Activated naive CD4-positive, alpha-beta T cell treated with anti-CD3 and anti-CD28 coated beads, Interleukin-2, amount 50 U/mL, for 72 hours (primary cell): ENCODE measurements around the gene PTPRH. TPM values are rescaled to one million over a fixed set of nuclear protein-coding genes. Genes with fewer than 3 reads are reported as not detected.
A peak's percentile ranks its signal among the peaks of the same experiment; 100 is the strongest.

ENCODE experiments used
- ATAC-seq, 2 donors: fragments of 150-1000 bp; cut with Tn5 transposase; 2 replicates each; pipeline ENCODE4 v1.10.0; 2021; ENCODE audit warnings: mild to moderate bottlenecking in 2 of 2, moderate library complexity in 2 of 2
- DNase-seq, 2 donors: peaks; one replicate each; pipeline ENCODE4 v3.0.0; 2021 to 2022; ENCODE audit warnings: low spot score in 2 of 2
- H3K27ac Mint-ChIP-seq, 2 donors: one replicate each; pipeline ENCODE4 v1.8.0; 2022; ENCODE audit warnings: mild to moderate bottlenecking in 2 of 2, mixed read lengths in 2 of 2
- H3K36me3 Mint-ChIP-seq, 2 donors: one replicate each; pipeline ENCODE4 v1.8.0; 2022; ENCODE audit warnings: mixed read lengths in 2 of 2
- H3K9me3 Mint-ChIP-seq, 2 donors: one replicate each; pipeline ENCODE4 v1.8.0; 2022; ENCODE audit warnings: mixed read lengths in 2 of 2
- total RNA-seq, 2 donors: library from RNA; stranded (reverse); gene quantifications; one replicate each; pipeline ENCODE4 v1.2.3, GENCODE V29; 2022

Gene PTPRH
- total RNA-seq, 2 donors from 2014 or later: 0.19 TPM; not detected in 1

DNA sequence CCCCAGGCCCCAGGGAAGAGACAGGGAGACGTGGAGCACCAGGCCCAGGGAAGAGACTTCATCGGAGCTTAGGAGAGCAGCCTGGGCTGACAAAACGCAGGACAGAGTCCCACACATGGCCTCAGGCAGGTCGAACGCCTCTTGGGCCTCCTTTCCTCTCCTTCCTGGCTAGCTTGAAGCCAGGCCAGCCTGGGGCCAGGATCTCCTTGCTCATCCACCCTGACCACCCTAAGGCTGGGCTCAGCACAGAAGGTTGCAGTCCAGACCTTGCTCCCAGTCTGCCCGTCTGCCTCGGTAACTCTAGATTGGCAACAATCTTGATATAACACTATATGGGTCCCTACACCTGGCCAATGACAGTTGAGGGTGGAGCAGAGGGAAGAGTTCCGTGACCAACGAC lies 39.4 kb upstream of the PTPRH start:
- DNase-seq (no peak), ATAC-seq (no peak)
- Mint-ChIP-seq H3K27ac (peak overlapping the region; percentile 47 to 89), H3K9me3 (no peaks in the 10 kb centered on the region), H3K36me3 (peaks cover 5 to 19% of the 10 kb centered on the region in 2 donors)

DNA sequence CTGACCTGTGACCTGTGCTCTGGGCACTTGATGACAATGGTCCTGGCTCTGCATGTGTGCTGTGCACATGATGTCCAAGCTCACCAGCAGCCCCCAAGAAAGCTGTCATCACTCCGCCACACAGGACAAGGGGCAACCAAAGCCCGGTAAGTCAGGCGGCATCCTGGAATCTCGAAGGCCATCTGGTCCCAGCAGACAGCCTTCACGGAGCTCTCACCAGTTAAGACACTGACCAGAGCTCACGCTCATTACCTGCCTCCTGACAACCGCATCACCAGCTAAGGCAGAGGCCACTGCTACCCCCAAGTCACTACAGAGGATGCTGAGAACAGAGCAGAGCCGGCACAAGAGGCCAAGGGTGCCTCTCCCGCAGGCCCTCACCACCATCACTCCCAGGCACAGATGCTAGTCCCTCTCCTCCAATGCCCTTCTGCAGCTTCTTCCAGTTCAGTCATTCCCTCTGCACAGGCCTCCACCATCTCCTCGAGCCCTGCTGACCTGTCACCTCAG lies 38.9 kb upstream of the PTPRH start:
- peak overlapping the region; percentile 47 to 61 for H3K27ac Mint-ChIP-seq
- no peak for DNase-seq
- H3K36me3 Mint-ChIP-seq: peaks cover 5 to 14% of the 10 kb centered on the region in 2 donors
- no peak for ATAC-seq
- no peaks in the 10 kb centered on the region for H3K9me3 Mint-ChIP-seq

DNA sequence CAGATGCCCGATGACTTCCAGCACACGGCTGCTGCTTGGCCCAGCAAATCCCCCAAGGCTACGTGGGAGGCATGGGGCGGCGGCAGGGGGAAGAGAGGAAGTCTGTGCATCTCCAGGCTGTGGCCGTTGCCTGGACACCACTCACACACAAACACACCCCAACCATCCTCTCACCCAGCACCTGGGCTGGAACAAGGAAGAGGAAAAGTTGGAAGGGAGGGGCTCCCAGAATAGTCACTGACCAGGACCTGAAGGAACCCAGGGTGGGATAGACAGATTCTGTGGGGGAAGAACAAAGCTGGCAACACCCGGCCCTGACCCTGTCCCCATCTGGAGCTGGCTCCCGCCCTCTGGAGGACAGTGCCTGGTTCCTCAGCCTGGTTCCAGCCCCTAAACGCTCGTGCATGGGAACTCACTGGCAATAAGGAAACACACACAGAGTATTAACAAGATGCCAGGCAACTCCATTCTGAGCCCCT lies 38.4 kb upstream of the PTPRH start:
- Mint-ChIP-seq H3K9me3 (no peaks in the 10 kb centered on the region), H3K36me3 (peaks cover 8 to 17% of the 10 kb centered on the region in 2 donors), H3K27ac (peak overlapping the region in 1 of 2 donors; percentile 47)
- DNase-seq (no peak), ATAC-seq (no peak)

DNA sequence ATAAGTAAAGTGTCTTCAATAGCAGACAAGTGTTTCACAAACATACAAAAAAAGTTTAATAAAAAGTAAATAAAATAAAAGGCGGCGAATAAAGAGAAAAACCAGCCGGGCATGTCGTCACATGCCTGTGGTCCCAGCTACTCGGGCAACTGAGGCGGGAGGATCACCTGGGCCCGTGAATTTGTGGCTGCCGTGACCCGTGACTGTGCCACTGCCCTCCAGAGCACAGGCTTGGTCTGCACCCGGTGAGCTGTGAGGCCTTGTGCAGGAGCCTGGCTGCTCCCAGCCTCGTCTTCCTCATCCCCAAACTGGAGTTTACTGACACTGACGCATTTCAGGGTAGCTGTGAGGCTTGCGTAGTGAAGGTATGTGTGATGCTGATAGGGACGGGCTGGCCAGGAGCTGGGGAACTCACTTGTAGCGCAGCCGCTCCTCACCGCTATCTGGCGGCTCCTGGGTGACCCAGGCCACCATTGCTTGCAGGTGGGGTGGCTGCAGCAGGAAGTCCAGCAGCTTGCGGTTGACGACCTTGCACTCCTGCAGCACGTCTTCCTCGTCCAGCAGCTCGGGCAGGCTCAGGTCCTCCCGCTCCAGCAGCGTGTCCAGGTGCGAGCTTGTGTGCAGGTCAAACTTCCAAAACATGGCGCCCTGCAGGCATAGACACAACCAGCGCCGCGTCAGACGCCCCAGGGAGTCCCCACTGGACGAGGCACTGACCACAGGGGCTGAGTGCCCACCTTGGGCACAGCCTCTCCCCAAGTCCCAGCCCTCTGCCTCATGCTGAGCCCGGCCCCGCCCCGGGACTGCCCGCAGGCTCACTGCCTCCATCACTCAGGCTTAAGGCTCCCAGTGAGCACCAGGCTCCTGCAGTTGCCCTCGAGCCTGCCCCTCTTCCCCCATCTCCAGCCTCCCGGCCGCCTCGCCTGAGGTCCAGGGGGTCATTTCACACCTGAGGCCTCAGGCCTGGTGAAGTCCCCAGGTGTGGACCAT lies 37.5 kb upstream of the PTPRH start:
- H3K36me3 Mint-ChIP-seq: peaks cover 10 to 17% of the 10 kb centered on the region in 2 donors
- ATAC-seq (no peak), DNase-seq (peak in 1 of 2 donors; percentile 53)
- H3K9me3 Mint-ChIP-seq: no peaks in the 10 kb centered on the region
- H3K27ac Mint-ChIP-seq: no peak overlapping the region

DNA sequence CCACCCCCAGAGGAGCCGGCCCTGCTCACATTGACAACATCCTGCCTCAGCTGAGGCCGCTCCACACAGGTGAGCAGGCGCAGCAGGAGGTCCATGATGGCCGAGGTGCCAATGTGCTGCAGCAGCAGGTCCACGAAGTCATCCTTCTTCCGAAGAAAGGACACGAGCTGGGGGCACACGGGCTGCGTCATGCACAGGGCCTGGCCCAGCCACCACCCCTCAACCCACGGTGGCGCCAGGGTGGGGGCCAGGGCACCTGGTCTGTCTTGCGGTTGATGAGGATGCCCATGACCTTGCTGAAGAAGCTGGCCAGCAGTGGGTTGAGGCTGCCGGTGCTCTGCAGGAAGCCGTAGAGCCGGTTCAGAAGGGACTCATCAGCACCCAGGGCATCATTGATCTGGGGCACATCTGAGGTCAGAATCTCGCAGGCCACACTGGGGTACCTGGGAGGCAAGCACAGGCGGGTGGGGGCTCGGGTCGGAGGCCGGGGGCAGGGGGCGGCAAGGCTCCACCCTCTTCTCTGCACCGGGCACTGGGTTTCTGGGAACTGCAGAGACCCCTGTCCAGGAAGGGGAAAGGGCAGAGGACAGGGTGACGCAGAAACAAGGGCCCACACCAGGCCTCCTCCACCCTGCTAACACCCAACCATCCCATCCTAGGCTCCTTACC lies 36.1 kb upstream of the PTPRH start:
- ATAC-seq: no peak
- H3K27ac Mint-ChIP-seq: no peak overlapping the region
- H3K36me3 Mint-ChIP-seq: peaks cover 7 to 10% of the 10 kb centered on the region in 2 donors
- DNase-seq: no peak
- H3K9me3 Mint-ChIP-seq: no peaks in the 10 kb centered on the region

DNA sequence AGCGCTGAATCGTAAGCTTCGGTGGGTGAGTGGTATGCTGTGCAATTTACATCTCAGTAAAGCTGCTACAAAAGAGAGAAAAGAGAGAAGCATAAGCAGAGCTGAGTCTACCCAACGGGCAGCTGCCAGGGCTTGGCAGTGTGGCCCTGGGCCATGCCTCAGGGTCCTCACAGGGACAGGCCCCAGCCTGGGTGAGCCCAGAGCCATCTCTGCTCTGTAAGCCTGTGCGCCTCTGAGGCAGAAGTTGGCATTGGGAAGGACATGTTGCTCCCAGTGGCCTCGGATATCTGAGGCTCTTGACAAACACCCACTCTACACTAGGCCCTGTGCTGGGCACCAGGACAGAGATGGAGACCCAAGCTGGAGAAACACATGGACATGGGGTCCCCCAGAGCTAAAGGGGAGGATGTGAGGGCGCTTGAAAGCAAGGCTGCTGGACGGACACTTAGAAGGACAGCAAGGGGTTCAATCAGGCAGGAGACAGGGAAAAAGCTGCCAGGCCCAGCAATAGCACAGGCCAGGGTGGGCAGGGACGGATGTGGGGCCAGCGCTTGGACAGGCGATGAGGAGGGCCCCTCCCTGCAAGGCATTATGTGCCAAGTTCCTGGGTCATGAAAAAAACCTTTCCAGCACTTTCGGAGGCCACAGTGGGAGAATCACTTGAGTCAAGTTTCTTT lies 34.8 kb upstream of the PTPRH start:
- Mint-ChIP-seq H3K36me3 (peaks cover 7 to 10% of the 10 kb centered on the region in 2 donors), H3K27ac (peak overlapping the region; percentile 44 to 82), H3K9me3 (no peaks in the 10 kb centered on the region)
- no peak for ATAC-seq
- DNase-seq: no peak

DNA sequence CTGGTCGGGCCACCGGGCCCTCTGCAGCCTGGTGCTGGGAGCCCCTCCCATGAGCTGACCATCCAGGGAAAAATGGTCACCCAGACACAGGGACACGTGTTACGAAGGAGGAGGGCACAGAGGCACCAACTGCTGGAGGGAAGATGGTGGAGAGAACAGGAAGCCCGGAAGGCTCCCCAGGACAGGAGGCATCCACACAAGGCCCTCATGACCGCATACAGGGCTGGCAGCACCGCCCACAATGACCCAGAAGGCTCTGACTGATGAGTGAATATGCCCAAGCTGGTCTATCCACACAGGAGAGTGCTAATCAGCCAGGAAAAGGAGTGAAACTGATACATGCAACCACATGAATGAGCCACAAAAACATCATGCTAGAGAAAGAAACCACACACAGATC lies 33.2 kb upstream of the PTPRH start:
- Mint-ChIP-seq H3K36me3 (peaks cover 9 to 10% of the 10 kb centered on the region in 2 donors), H3K27ac (peak overlapping the region in 1 of 2 donors; percentile 48), H3K9me3 (no peaks in the 10 kb centered on the region)
- DNase-seq (no peak), ATAC-seq (peak in 1 of 2 donors; percentile 70)

DNA sequence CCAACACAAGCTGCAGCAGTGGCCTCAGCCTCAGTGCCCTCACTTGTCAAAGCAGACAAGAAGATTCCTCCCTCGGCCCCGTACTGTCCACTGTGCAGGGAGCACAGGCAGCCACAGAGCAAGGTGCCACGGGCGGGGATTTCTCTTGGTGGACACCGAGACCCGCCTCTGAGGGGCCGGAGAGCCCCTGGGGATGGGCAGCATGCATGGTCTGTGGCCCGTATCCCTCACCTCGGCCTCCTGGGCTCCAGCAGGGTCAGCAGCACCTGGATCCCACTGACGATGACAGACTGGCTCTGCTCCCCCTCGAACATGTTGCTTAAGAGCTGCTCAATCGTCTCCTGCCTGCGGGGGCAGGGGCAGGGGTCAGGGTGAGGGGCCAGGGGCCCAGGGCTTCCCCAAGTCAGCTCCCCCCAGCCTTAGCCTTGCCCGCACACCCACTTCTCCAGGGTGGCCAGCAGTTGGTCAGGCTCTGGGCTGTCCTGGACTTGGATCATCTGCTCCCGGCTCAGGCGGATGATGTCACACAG lies 32.7 kb upstream of the PTPRH start:
- Mint-ChIP-seq H3K36me3 (peaks cover 10 to 14% of the 10 kb centered on the region in 2 donors), H3K9me3 (no peaks in the 10 kb centered on the region), H3K27ac (peak overlapping the region in 1 of 2 donors; percentile 48)
- no peak for ATAC-seq
- no peak for DNase-seq

DNA sequence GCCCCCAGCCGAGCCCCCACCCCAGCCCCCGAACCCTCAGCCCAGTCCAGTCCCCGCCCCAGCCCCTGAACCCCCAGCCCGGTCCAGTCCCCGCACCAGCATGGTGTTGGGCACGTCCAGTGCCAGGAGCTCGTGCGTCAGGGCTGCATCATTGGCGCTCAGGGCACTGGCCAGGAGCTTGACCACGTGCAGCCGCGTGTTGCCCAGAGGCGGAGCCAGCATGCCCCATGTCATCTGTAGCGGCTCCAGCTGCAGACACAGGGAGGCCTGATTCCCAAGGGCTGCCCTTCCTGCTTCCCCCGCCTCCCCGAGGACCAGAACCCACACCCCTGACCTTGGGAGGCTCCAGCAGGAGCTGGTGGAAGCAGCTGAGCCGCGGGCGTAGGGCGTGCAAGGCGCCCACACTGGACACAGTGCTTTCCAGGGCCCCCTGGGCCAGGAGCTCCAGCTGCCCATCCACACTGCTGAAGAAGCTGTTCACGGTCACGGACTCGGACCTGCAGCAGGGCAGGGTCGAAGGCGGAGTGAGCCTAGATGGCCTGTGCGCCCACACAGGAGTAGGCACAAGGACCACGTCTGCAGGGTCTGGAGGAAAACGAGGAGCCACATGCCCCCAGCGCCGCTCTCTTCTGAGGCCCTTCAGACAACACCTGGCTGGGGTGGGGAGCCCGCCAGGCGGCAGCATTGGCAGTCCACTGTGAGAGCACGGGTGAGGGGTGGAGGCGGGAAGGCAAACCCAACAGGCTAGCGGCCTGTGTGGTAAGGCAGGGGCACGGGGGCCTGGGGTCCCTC lies 32.0 kb upstream of the PTPRH start:
- Mint-ChIP-seq H3K9me3 (no peaks in the 10 kb centered on the region), H3K27ac (no peak overlapping the region), H3K36me3 (peaks cover 15 to 21% of the 10 kb centered on the region in 2 donors)
- ATAC-seq: no peak
- DNase-seq: no peak

DNA sequence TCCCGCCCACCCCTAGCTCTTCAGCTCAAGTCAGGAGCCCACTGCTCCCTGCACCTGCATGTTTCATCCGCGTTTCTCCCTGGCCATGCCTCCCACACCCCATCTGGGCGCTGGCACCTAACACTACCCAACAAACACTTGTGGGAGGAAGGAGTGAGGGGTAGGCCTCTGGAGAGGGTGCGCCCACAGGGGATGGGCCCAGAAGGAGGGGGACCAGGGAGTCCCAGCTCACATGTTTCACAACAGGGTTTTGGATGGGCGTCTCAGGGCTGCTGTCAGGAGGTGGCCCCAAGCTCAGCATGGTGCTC lies 31.4 kb upstream of the PTPRH start:
- DNase-seq: no peak
- no peaks in the 10 kb centered on the region for H3K9me3 Mint-ChIP-seq
- H3K36me3 Mint-ChIP-seq: peaks cover 15 to 25% of the 10 kb centered on the region in 2 donors
- no peak for ATAC-seq
- no peak overlapping the region for H3K27ac Mint-ChIP-seq

DNA sequence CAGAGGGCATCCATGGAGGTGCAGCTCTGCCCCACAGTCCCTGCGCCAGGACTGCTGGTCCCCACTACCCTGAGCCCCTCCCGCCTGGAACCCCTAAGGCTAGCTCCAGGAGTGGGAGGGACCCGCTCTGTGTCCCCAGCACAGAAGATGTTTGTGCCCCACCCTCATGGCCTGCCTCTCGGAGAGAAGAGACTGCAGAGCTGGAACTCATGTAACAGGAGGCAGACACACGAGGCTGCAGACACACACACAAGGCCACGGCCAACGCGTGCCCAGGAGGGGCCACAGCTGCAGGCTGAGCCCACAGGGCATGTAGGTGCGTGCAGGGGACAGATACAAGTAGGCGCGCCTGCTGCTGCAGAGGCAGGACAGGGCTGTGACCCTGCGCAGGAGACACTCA lies 29.7 kb upstream of the PTPRH start:
- no peak for DNase-seq
- ATAC-seq: no peak
- Mint-ChIP-seq H3K9me3 (no peaks in the 10 kb centered on the region), H3K36me3 (peaks cover 24 to 25% of the 10 kb centered on the region in 2 donors), H3K27ac (no peak overlapping the region)

DNA sequence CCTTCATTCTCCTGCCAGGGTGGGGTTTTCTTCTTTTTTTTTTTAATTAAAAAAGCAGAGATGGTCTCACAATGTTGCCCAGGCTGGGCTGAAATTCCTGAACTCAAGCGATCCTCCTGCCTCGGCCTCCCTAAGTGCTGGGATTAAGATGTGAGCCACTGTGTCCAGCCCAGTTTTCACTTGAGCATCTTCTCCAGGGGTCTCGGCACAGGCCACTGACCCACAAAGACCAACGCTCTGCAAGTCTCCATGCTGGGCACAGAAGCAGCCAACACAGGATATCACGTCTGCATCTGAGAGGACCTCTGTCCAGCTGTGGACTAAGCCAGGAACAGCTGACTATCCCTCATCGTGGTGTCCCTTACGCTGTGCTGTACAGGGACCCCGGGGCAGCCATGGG lies 28.7 kb upstream of the PTPRH start:
- peaks cover 24% of the 10 kb centered on the region in 2 donors for H3K36me3 Mint-ChIP-seq
- no peak overlapping the region for H3K27ac Mint-ChIP-seq
- ATAC-seq (no peak), DNase-seq (no peak)
- H3K9me3 Mint-ChIP-seq: no peaks in the 10 kb centered on the region

DNA sequence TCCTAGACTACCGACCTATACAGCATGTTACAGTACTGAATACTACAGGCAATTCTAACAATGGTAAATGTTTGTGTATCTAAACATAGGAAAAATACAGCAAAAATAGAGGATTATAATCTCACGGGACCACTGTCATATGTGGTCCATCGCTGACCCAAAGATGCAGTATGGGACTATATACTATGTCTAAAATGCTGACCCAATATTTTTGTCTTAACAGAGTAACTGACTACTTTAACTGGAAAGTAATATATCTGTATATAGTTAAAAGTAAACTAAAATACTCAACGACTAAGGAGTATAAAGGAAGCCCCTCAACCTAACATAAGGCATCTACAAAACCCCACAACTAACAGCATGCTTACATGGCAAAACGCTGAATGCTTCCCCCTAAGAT lies 23.7 kb upstream of the PTPRH start:
- no peaks in the 10 kb centered on the region for H3K9me3 Mint-ChIP-seq
- ATAC-seq (no peak), DNase-seq (no peak)
- H3K36me3 Mint-ChIP-seq: peaks cover 13 to 17% of the 10 kb centered on the region in 2 donors
- H3K27ac Mint-ChIP-seq: no peak overlapping the region

DNA sequence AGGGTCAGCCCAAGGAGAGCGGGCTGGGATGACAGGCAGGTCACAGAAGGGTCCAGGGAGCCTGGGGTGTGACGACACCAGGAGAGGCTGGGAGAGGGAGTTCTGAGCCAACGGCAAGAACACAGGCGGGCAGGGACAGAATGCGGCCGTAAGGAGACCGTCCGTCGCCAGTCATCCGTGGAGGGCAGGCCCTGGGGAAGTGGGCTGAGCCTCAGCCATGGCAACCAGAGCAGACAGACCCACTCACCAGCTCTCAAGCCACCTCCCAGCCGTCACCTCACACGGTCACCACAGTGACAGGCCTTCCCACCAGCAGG lies 22.9 kb upstream of the PTPRH start:
- Mint-ChIP-seq H3K9me3 (no peaks in the 10 kb centered on the region), H3K36me3 (peaks cover 13% of the 10 kb centered on the region in 2 donors), H3K27ac (no peak overlapping the region)
- DNase-seq (no peak), ATAC-seq (no peak)

DNA sequence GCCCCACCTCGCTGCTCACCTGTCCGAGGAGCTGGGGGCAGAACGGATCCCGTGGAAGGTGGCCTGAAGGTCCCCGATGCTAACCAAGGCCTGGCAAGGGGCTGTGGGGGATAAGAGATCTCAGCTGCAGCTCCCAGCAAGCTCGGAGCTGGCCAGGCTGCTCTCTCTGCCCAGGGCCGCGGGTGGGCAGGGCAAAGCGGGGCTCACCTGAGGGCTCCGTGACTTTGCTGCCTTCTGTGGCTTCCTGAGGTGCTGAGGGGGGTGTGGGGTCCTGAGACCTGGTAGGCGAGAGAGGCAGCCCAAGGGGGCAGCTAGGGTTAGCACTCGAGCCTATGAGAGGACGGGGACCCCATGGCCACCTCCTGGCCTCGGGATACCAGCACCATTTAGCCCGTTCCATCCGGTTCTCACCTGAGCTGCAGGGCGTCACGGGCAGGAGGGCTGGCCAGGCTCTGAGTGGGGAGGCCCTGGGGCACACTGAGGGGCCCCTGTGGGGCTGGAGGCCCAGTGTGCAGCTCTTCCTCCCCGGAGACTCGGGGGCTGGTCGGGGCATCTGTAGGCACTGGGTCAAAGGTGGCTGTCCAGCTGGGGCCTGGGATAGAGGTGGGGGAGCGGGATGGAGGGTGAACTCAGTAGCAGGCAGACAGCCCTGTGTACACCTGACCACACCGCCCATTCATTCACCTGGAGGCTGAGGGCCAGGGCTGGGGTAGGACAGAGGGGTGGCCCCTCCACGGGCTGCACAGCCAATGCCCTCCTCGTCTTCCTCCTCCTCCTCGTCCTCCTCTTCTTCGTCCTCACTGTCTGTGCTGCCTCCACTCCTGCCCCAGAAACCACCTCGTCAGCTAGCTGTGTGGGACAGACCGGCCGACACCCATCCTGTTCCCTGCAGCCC lies 22.3 kb upstream of the PTPRH start:
- H3K36me3 Mint-ChIP-seq: peaks cover 7 to 10% of the 10 kb centered on the region in 2 donors
- H3K27ac Mint-ChIP-seq: no peak overlapping the region
- no peaks in the 10 kb centered on the region for H3K9me3 Mint-ChIP-seq
- DNase-seq: no peak
- ATAC-seq: no peak
